NCI-H82 (cell line): Measurements from ENCODE around the gene MIPEP.

Experiments
- DNase-seq: peaks from one replicate; lab custom pipeline; 2025; lab: John Stamatoyannopoulos, UW

Gene MIPEP

DNA sequence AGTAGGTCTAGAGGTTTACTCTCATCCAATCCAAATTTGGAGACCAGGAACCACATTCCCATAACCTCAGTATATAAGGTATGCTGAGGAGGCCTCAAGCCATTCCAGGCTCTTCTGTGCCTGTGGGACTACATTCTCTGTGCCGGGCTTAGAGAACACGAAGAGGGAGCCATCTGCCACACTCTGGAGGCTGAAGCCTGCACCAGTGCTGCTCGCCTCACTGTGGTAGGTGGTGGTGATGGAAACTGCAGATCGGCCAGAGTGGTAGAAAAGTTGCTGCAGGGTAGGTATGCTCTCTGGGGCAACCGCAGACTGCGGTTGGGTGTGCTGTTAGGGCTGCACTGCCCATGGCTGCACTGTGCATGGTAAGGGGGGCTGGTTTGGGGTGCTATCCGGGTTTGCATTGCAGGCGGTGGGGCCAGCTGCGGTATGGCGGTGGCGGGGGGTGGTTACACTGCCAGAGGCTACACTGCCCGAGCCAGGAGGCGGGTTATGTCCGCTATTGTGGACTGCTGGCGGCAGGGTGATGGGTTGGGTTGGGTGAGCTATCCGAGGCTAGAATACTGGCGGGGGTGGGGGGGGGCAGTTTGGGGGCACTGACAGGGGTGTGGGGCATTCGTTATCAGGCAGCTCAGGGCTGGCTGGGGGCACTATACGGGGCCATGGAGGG lies 174.0 kb downstream of the MIPEP start:
- DNase-seq: peak; percentile 62

GRCh38 chr13:23714672-23715071 lies 174.5 kb downstream of the MIPEP start:
- no peak for DNase-seq

- no peak for DNase-seq
These were observed 177.8 kb downstream of the MIPEP start for GRCh38 chr13:23711355-23711754.

DNA sequence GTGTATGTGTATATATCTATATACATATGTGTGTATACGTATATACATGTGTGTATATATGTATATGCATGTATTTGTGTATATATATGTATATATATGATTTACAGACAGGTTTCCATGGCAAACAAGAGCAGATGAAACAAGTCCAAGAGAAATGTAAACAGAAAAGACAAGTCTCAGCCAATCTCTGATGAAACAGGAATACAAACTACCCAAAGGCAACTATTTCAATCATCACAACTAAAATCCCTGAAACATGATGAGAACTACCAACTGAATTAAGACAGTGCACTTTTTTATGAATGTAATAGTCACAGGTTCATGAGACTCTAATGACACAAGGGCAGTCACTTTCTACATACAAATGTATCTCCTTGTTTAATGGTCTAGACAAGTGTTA lies 178.8 kb downstream of the MIPEP start:
- DNase-seq: no peak

GRCh38 chr13:23709536-23709935 lies 179.7 kb downstream of the MIPEP start:
- DNase-seq: peak; percentile 60

GRCh38 chr13:23707674-23708073 lies 181.5 kb downstream of the MIPEP start:
- peak; percentile 58 for DNase-seq

GRCh38 chr13:23705583-23705982 lies 183.6 kb downstream of the MIPEP start:
- no peak for DNase-seq

DNA sequence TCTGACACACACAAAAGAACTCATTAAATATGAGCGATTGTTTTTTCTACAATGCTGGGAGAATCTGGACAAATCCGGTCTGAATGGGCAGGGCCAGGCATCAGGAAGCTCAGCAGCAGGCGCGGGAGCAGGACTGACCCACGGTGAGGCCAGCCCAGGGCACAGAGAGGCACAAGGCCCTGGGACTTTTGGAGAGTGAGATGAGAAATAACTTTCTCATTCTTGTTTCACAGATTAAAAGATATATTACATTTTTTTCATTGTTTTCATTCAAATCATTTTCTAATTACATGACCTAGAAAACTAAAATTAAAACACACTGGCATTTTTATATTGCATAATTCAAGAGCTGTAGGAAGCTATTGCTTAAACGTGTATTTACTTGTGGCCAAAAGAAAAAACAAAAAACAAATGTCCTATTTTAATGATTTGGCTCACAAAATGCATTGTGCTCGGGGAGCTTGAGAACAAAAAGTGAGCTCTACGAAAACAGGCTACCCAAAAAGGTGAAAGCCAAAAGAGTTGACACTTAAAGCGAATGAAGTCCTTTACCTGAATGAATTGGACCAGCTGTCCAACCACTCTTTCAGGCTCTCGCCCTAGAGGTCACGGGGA lies 185.8 kb downstream of the MIPEP start:
- no peak for DNase-seq

DNA sequence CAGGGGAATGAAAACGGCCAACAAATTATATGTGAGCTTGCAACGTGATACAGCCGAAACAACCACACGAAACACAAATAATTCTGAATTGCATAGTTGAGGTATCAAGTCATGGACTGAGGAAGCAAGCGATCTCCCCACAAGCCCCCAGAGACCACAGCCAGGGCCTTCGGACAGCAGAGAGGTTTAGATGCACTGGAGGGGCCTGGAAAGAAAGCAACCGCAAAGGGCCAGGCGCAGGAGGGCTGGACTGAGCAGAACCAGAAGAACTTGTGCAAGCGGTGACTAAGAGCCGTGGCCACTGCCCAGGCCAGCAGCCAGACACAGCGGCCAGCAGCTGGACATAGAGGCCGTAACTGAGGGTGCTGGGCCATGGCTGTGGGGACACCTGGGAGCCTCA lies 187.6 kb downstream of the MIPEP start:
- no peak for DNase-seq

- no peak for DNase-seq
These were observed 188.0 kb downstream of the MIPEP start for GRCh38 chr13:23701186-23701585.

DNA sequence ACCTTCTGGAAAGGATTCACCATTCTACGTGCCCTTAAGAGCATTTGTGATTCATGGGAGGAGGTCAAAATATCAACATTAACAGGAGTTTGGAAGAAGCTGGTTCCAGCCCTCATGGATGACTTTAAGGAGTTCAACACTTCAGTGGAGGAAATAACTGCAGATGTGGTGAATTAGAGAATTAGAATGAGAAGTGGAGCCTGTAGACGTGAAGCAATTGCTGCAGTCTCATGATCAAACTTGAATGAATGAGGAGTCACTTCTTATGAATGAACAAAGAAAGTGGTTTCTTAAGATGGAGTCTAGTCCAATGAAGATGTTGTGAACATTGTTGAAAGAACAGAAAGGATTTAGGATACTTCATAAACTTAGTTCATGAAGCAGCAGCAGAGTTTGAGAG lies 189.9 kb downstream of the MIPEP start:
- no peak for DNase-seq

- DNase-seq: no peak
These were observed 191.4 kb downstream of the MIPEP start for GRCh38 chr13:23697772-23698313.

DNA sequence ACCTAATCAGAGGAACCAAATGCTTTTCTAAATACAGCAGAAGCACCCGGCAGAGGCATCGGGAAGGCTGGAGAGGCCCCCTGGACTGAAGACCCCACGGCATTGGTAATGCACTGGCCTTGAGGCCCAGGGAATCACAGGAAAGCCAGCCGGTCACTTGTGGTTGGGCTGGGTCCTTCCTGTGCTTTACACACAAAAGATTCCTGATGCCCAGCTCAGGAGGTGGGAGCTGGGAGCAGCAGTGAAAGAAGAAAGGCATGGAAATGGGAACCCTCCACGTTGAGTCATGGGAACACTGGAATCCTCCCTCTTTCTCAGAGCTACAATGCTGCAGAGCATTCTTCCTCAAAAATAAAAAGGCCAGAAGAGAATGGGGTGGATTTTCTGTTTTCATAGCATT lies 192.6 kb downstream of the MIPEP start:
- no peak for DNase-seq

DNA sequence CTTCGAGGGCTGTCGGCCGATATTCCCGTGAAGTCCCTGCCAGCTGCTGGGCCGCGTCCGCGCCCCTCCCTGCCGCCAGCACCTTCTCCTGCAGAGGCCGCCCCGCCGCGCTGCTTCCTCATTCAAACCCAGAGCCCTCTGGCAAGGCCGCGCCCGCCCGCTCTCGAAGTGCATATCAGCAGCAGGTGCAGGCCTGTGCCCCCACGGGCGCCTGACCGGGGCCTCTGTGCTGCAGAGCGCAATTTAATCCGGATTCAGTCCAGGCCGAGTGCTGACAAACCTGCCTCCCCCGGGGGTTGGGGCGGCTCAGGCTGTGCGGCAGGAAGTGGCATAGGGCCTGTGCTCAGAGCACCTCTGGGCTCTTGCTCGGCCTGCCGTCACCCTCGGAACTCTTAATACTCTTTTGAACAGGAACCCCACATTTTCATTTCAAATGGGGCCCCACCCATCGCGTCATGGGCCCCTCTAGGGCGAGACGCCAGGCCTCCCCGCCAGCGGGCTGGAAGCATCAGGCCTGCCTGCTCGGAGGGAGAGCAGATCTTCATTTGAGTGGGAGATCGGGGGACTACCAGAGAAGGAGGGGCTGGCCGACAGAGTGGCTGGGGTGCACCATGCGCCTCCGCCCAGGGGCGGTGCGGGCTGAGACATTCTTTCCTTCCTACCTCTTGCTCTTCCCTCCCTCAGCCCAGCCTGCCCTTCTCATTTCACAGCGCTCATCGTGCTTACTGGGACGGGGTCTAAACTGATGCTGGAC lies 193.3 kb downstream of the MIPEP start:
- DNase-seq: no peak

DNA sequence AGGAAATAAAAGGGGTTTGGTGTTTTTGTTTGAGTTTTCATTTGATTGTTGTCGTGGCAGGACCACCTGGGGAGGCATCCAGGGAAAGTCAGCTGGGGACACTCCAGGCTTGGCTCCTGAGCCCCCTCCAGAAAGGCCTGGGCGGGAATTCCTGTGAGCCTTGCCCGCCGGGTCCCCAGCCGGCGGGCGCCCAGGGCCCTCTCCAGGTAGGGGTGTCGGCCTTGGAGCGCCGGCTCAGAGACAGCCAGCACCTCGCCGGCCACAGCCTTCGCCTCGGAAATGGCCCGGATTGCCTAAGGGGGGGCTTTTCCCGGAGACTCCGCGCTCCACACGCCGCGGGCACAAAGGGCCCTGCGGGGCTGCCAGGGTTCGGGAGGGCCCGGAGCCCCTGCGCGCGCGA lies 194.0 kb downstream of the MIPEP start:
- no peak for DNase-seq

GRCh38 chr13:23692816-23693215 lies 196.4 kb downstream of the MIPEP start:
- no peak for DNase-seq

DNA sequence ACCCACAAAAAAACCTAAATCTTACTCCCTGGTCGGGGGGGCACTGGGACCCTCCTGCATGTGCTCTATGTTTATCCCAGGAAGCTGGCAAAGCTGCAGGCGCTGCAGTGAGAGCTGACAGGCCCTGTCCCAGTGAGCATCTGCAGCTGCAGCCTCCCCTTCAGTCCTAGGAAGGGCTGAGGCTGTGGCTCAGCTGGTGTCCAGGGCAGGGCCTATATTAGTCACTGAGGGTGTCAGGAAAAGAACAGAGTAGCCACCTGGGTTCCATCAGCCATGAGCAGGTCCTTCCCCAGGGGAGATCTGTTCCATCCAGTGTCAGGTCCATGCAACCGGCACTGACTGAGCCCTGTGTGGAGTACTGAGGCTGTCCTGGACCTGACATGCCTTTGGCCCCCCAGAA lies 198.5 kb downstream of the MIPEP start:
- no peak for DNase-seq

- DNase-seq: no peak
These were observed 200.9 kb downstream of the MIPEP start for GRCh38 chr13:23688336-23688735.

DNA sequence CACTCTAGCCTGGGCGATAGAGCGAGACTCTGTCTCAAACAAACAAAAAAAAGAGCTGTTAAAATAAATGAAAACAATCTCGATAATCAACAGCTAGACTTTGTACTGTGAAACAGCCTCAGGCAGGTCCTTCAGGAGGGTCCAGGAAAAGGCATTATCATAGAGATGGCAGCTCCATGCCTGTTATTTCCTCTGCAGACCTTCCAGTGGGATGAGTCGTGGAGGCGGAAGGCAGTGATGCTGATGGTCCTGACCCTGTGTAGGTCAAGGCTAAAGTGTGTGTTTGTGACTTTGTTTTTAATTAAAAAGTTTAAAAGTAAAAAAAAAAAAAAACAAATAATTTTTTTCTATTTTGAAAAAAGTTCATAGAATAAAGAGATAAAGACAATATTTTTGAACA lies 201.6 kb downstream of the MIPEP start:
- DNase-seq: no peak

DNA sequence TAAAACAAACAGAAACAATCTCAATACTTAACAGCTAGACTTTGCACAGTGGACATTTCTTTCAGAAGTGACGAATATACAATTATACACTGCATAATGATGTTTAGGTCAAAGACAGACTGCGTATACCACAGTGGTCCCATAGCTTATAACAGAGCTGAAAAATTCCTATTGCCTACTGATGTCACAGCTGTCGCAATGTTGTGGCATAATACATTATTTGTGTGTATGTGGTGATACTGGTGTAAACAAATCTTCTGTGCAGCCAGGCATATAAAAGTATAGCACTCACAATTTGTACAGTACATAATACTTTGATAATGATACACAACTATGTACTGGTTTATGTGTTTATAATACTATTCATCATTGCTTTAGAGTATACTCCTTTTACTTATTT lies 202.3 kb downstream of the MIPEP start:
- no peak for DNase-seq

DNA sequence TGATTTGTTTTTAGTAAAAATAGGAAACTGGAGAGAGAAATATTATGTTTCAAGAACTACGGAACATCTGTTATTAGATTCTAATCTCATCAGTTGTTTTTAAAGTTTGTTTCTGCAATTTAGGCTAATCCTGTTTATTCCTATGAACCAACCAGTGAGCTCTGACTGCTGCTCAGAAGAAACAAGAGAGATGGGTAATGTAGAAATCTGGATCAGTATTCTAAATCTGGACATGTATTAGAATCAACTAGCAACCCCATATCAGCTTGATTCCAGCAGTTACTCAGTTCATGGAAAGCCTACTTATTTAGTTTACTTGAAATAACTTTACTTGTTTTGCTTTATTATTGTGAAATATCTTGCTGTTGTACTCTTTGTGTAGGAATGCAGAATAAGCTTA lies 203.8 kb downstream of the MIPEP start:
- DNase-seq: peak; percentile 41

GRCh38 chr13:23684647-23685046 lies 204.6 kb downstream of the MIPEP start:
- no peak for DNase-seq

GRCh38 chr13:23683084-23683483 lies 206.1 kb downstream of the MIPEP start:
- DNase-seq: no peak
